Activated CD8-positive, alpha-beta memory T cell treated with anti-CD3 and anti-CD28 coated beads for 24 hours (primary cell): ENCODE data around the gene FOXP1.
"Not testable (repeated sequence)": the region's sequence is repeated elsewhere in the genome, so short reads cannot be mapped to it uniquely, and the experiment has no call there.

Source experiments
- DNase-seq: peaks from one replicate; pipeline ENCODE4 v3.0.0-alpha.2; 2020

The FOXP1 gene

GRCh38 chr3:71041371-71041770, 542.2 kb downstream of the FOXP1 start:
- no peak for DNase-seq

GRCh38 chr3:71039332-71039731, 544.2 kb downstream of the FOXP1 start:
- DNase-seq = no peak

- no peak for DNase-seq
Observed at GRCh38 chr3:71037775-71038174, 545.8 kb downstream of the FOXP1 start.

- DNase-seq = no peak
Observed at GRCh38 chr3:71035886-71036285, 547.6 kb downstream of the FOXP1 start.

- no peak for DNase-seq
Observed at GRCh38 chr3:71035314-71035713, 548.2 kb downstream of the FOXP1 start.

- no peak for DNase-seq
Observed at GRCh38 chr3:71033681-71034220, 549.8 kb downstream of the FOXP1 start.

- no peak for DNase-seq
Observed at GRCh38 chr3:71031914-71032521, 551.5 kb downstream of the FOXP1 start.

GRCh38 chr3:71031181-71031580, 552.3 kb downstream of the FOXP1 start:
- DNase-seq = no peak

GRCh38 chr3:71030748-71031147, 552.8 kb downstream of the FOXP1 start:
- DNase-seq = no peak

GRCh38 chr3:71029770-71030169, 553.8 kb downstream of the FOXP1 start:
- no peak for DNase-seq

- DNase-seq = no peak
Observed at GRCh38 chr3:71028802-71029201, 554.7 kb downstream of the FOXP1 start.

GRCh38 chr3:71028184-71028583, 555.3 kb downstream of the FOXP1 start:
- no peak for DNase-seq

- DNase-seq = no peak
Observed at GRCh38 chr3:71026634-71027578, 556.6 kb downstream of the FOXP1 start.

- DNase-seq = no peak
Observed at GRCh38 chr3:71025516-71025915, 558.0 kb downstream of the FOXP1 start.

- no peak for DNase-seq
Observed at GRCh38 chr3:71025010-71025409, 558.5 kb downstream of the FOXP1 start.

- DNase-seq = no peak
Observed at GRCh38 chr3:71022551-71023335, 560.8 kb downstream of the FOXP1 start.

- no peak for DNase-seq
Observed at GRCh38 chr3:71018799-71019198, 564.7 kb downstream of the FOXP1 start.

GRCh38 chr3:71016178-71016845, 567.2 kb downstream of the FOXP1 start:
- DNase-seq = no peak

- not testable (repeated sequence) for DNase-seq
Observed at GRCh38 chr3:71014616-71015015, 568.9 kb downstream of the FOXP1 start.

GRCh38 chr3:71012971-71013370, 570.6 kb downstream of the FOXP1 start:
- no peak for DNase-seq

- DNase-seq = no peak
Observed at GRCh38 chr3:71011565-71012287, 571.8 kb downstream of the FOXP1 start.
